HG03196 (cell line): ENCODE measurements around the gene ANO1.
"Not testable (repeated sequence)": the region's sequence is repeated elsewhere in the genome, so short reads cannot be mapped to it uniquely, and the experiment has no call there.

Source experiments
- ATAC-seq: cut with Tn5 transposase; IDR thresholded peaks from one replicate; pipeline ENCODE4 v1.9.1; 2021; ENCODE audit not compliant: unreplicated experiment

Gene ANO1

DNA sequence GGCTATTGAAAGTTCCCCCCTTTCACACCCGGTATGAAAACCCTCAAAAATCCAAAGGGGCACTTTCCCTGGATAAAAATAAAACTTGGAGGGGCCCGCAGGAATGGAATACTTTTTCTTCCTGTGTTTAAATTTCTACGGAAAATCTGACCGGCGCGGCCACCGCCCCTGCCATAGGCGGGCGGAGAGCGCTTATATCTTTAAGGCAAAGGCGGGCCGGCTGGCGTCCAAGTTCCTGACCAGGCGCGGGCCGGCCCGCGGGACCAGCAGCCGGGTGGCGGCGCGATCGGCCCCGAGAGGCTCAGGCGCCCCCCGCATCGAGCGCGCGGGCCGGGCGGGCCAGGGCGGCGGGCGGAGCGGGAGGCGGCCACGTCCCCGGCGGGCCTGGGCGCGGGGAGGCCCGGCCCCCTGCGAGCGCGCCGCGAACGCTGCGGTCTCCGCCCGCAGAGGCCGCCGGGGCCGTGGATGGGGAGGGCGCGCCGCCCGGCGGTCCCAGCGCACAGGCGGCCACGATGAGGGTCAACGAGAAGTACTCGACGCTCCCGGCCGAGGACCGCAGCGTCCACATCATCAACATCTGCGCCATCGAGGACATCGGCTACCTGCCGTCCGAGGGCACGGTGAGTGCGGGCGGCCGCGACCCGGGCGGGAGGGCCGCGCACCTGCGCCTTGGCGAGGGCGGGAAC, at the start of gene ANO1:
TSS of gene ANO1 (plus strand) at position 223 of the 686 bp plus-strand sequence. CDS start at position 513, 290 bp downstream.
- ATAC-seq, result no peak

DNA sequence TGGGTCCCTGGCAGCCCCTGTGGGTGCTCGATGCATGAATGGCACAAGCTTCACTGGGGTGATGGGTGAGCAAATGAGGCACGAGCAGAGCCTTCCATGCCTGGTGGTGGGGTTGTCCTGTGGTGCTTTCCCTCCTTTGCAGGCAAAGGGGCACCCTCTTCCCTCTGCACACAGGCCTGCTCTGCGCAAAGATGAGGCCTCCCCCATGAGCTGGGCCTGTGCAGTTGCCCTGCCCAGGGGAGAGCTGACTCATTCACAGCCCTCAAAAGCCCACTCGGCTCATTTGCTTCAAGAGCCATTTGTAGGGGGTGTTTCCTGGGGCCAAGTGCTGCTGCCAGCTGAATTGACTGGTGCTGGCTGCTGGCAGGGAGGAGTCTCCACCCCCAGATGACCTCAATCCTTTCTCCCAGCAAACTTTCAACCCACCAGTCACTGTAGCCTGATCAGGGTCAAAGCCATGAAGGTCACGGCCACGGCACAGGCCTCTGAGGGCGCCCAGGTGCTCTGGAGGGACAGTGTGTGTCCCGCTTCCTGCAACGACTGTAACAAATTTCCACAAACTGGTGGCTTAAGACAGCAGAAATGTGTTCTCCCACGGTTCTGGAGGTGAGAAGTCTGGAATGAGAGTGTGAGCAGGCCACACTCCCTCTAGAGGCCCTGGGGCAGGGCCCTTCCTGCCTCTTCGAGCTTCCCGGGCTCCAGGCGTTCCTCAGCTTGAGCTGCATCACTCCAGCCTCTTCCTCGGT, 48.8 kb upstream of the ANO1 start:
- ATAC-seq, result no peak

DNA sequence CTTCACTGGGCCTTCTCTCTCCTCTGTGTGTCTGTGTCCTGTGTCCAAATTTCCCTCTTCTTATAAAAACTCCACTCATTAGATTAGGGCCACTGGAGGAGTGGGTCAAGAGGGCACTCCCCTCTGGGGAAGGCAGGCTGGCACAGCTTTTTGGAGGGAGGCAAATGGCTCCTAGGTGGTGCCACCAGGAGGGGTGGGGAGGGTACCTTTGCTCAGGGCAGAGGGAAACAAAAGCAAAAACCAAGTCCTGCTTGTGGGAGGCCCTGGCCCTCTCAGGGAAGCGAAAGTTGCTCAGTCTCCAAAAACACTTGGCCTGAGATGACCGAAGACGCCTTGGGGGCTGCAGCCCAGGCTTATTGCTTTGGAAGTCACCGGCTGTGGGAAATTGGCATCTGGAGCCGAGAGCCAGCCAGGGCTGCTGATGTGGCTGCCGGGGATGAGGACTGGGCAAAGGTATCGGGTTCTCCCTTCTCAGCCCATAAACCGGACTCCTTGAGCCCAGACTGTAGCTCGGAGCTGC, 48.2 kb upstream of the ANO1 start:
- no peak for ATAC-seq

DNA sequence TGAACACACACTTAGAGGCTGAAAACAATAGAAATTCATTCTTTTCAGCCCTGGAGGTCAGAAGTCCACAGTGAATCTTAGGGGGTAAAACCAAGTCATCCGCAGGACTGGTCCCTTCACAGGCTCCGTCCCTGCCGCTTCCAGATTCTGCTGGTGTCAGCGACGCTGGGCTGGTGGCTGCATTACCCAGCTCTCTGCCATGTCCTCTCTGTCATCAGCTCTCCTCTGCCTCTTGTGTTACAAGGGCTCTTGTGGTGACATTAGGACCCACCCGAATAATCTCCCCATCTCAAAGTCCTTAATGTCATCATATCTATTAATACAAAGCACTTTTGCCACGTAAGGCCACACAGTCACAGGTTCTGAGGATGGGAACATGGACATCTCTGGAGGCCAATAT, 47.7 kb upstream of the ANO1 start:
- no peak for ATAC-seq

DNA sequence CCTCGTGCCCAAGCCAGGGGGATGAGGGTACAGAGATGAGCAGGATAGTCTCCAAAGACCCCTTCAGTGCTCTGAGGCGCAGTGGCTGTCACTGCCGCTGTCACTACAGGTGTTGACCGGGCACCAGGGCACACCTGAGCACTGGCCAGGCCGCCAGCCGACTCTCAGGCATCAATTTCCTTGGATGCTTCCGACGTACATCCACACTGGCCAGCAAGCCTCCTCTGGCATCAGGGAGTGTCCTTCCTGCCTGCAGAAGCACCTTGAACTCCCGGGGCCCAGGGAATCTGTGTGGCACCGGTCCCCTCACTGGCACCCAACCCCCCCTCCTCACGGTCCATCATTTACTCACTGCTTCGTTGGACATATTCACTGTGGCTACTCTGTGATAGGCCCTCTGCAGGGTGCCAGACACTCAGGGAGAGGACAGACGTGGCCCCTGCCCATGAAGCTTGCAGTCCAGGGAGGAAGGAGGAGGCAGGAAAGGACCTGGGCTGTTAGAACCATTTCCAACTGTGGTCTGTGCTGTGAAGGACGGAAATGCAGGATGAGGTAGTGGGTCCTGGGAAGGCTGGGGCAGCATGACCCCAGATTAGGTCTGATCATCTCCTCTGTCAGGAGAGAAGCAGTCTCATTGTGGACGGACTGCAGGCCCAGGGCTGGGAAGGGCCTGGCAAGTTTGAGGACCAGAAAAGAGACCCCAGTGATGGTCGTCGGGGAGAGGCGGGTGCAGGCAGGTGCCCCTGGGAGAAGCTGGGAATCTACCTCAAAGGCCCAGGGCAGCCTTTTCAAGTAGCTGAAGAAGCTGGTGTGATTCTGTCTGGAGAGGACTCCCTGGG, 46.3 kb upstream of the ANO1 start:
- ATAC-seq, result no peak

DNA sequence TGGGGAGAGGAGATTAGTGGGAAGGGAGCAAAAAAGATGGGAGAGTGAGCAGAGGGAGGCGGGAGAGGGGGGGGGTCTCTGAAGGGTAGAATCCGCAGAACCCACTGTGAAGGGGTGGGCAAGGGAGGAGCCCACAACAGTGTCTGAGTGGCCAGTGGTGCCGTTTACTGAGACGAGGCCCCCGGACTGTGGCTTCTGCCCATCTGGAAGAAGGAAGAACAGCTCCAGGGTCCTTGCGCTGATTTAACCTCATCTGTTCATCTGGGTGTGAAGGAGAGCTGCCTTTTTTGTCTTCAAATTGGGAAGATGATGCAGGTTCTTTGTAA, 45.7 kb upstream of the ANO1 start:
- ATAC-seq, result no peak

DNA sequence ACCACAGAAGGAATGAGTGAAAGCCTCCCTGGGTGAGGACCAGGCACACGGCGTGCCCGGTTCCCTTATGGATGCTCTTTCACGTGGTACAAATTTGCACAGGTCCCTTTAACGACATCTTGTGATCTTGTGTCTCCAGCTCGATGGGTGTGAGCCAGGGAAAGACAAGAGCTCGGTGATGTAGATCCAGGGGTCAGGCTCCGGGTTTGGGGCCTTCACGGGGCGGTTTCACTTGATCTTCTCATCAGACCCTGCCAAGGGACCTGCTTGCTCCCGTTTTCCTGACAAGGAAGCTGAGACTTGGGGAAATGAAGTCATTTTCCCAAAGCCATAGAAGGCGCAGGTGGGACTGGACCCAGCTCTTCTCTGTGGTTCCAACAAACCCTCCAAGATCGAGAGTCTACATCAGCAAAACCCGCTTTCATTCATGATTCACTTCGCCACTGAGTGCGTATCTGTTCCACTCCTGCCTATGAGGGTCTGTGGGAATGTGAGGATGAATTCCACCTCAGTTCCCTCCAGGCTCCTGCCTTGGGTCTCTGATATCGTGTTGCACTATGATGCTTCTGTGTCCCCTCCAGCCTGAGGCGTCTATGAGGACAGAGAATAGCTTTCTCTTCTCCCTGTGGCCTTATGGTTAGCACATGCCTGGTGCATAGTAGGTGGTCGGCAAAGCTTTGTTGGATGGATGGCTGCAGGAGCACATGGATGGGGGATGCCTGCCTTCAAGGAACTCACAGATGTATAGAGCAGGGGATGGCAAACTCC, 45.0 kb upstream of the ANO1 start:
- ATAC-seq, result no peak

DNA sequence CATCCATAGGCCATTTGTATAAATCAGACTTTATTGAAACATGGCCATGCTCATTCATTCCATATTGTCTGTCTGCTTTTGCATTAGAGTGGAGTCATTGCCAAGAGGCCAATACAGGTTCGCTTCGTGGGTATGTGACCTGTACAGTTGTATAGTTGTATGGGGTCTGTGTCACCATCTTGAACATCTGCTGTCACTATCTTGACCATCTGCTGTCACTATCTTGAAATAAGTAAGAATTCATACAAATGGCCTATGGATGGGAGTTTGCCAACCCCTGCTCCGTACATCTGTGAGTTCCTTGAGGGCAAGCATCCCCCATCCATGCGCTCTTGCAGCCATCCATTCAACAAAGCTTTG, 44.4 kb upstream of the ANO1 start:
- ATAC-seq, result no peak

DNA sequence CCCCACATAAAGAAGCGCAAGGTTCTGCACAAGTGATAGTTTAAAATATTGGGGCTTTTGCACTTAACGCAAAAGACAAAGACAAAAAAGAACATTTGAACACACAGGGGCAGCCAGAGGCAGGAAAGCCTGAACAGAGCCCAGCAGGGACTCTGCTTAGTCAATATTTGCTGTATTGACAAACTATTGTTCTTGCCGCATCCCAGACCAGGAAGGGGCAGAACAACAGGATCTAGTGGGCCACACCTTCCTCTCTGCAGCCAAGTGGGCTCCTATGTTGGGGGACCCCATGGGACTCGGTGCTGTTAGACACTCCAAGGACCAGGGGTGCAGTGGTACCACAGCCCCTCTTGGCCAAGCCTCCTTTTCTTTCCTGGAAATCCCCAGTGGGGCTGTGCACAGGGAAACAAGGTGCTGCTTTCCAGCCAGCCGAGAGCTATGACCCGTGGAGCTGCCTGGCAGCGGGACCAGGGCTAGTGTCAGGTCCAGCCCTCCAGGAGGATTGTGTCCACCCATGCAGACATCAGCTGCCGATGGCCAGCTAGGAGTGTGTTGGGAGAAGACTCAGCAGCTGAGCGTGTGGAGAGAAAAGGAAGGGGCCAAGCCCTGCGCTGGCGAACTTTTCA, 43.3 kb upstream of the ANO1 start:
- ATAC-seq, result no peak

DNA sequence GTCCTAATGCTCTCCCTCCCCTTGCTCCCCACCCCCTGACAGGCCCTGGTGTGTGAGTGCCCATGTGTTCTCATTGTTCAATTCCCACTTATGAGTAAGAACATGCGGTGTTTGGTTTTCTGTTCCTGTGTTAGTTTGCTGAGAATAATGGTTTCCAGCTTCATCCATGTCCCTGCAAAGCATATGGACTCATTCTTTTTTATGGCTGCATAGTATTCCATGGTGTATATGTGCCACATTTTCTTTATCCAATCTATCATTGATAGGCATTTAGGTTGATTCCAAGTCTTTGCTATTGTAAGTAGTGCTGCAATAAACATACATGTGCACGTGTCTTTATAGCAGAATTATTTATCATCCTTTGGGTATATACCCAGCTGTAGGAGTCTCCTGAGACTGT, 42.5 kb upstream of the ANO1 start:
- not testable (repeated sequence) for ATAC-seq

DNA sequence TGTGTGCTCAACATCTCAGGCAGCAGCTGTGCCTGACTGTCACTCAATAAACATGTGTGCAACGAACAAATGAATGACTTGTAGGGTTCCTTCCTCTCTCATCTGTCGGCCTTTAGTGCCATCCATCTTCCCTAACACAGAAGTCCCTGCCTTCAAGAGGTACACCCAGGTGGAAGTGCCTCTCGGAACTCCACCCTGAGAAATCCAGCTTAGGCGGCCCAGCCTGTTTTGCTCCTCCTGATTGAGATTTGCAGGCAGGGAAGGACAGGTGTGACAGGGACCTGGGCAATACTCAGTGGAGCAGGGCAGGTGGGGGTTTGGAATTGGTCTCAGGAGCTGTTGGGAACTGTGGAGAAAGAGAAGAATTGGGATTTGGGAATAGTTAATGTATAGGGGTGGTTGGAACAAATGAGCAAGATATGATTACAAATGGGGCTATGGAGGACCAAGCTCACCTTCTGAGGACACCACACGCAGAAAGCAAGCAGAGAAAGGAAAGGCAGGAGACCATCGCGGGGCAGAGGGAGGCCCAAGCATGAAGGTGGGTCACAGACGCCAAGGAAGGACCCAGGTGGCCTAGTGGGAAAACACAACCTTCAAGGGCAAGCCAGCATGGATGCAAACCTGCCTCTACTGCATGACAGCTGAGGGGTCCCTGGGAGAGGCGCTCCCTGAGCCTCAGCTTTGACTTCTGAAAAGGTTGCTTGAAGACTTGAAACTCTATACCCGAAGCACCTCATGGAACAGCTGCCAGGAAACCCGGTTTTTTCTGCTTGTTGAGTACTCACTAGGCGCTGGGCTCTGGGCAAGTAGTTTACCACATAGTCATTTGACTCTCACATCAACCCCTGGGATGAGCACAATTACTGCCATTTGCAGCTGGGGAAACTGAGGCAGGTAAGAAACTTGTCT, 40.9 kb upstream of the ANO1 start:
- ATAC-seq, result no peak

DNA sequence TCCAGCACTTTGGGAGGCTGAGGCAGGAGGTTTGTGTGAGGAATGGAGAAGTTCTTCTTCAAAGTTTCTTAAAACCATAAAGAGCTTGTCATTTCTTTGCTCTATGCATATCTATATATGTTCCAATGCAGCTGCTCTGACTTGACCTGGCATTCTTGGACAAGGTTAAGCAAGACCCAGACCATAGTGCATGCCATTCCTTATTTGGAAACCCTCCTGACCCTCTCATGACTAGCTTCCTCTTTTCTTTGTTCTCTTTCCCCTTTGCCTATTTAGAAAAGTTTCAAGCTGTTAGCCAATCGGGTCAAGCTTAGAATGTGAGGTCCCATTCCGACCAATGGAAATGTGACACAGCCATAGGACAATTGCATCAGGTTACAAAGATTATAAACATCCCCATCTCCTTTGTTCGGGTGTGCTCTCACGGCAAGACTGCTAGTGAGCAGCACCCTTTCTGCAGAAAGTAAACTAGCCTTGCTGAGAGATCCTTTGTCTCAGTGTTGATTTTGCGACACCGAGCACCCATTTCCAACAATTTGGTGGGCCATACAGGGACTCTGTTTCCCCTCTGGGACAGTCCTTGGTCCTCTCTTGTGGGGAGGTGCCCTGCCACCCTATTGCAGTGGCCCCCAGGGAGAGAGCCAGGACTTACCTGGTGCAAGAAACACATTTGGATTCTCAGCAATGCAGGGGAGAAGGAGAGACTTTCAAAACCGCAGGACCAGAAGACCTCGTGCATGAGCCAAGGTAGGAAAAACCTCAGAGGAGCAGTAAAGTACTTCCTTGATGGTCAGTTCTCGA, 39.9 kb upstream of the ANO1 start:
- no peak for ATAC-seq

DNA sequence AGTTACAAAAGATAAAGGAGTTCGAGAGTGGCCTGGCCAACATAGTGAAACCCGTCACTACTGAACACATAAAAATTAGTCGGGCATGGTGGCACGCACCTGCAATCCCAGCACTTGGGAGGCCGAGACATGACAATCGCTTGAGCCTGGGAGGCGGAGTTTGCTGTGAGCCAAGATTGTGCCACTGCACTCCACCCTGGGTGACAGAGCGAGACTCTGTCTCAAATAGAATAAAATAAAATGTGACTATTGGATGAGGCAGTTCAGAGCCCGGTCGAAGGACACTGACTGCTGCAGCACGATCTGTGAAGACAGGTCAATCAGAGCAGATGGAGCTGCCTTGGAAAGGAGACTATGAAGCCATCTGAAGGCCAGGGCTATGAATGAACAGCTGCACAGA, 37.7 kb upstream of the ANO1 start:
- ATAC-seq, result no peak

DNA sequence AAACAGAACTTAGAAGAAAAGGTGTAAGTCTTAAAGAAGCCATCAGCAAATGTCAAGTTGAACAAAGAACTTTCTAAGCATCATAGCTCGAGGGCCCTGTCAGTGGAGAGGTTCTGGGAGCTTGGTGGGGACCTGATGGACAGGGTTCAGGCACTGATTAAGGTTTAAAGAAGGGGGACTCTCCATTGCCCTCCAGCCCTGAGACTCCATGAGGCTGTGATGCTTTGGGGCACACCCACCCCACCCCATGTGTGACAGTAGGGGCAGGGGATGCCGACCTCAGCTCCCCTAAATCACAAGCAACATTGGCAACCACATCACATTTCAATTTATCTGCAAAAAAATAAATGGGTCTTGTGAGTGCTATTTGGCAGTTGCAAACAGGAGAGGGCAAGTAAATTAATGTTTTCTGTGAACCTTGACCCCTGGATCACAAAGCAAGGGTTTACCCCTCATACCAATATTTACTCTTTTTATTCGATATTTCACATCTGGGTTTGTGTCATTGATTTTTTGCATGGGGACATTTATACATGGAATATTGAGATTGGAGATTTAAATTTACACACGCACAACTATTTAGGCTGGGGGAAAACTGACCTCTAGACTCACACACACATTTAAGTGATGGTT, 37.1 kb upstream of the ANO1 start:
- no peak for ATAC-seq

DNA sequence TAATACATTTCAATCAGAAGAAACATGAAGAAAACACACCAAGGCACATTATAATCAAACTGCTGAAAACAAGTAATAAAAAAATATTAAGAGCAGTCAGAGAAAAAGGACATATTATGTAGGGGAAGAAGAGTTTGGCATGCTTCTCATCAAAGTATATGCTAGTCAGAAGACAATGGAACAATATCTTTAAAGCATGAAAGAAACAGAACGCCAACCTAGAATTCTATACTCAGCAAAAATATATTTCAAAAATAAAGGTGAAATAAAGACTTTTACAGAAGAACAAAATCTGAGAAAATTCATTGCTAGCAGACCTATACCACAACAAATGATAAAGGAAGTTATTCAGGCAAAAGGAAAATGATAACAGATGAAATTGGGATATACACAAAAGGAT, 34.6 kb upstream of the ANO1 start:
- no peak for ATAC-seq

DNA sequence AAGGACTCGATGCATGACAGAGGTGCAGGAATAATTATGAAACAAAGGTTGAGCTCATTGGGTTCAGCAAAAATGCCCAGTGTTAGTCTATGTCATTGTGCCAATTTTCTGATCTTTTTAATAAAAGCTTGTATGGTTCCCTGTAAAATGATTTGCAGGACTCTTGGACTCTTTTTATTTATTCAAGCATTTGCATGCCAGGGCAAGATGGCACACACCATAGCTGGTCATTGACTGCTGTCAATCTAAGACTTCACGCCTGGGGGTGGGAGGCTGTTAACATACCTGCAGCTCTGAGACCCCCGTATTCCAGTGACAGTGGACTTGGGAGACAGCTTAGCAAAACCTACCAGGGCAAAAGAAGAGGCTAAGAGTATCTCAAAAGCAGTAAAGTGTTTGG, 32.0 kb upstream of the ANO1 start:
- ATAC-seq, result no peak

DNA sequence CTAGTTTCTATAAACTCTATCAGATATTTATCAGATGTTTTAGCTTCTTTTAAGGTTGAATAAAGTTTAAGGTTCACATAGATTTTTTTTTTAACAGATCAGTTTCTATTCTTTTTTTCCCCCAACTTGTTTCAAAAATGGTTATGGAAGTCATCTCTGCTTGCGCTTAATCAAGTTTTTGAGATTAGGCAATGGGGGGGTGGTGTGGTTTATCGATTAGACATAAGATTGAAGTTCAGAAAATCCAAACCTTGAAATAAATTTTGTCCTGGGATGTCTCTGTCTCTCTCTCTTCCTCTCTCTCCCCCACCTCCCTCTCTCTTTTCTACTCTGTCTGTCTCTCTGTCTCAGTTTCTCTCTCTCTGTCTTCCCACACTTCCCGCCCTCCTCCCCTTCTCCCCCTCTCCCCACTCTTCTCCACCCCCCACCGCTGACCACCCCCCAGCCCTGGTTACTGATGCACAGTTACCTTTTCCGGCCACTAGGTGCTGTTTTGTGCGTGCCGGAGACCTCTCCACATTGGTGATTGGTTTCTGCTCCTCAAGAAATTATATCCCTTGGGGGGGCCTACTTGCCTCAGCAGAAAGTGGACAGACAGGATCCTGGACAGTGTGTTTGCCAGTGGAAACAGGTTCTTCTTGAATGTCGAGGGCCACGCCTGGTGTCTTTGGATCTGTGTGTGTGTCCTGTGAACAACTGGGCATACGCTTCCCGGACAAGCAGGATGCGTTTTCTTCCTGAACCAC, 29.7 kb upstream of the ANO1 start:
- no peak for ATAC-seq

DNA sequence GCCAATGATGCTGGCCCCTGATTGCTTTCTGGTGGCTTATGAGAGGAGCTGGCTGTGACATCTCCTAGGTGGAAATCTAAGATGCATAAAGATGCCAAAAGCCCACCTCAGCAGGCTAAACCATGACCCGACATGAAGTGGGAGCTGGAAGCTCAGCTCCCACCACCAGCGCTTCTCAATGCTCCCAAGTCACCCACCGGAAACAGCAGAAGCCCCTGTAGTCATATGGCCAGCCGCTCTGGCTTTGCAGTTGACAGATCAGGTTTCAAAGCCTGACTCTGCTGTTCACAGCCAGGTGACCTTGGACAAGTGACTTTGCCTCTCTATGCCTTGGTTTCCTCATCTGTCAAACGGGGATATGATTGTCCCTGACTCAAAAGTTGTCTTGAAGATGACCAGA, 29.1 kb upstream of the ANO1 start:
- no peak for ATAC-seq
